ENCODE measurements around the gene IRAK2. TPM values are rescaled to one million over a fixed set of nuclear protein-coding genes. Genes with fewer than 3 reads are reported as not detected.
"Not testable (repeated sequence)": the region's sequence is repeated elsewhere in the genome, so short reads cannot be mapped to it uniquely, and the experiment has no call there.

The IRAK2 gene, protein sequence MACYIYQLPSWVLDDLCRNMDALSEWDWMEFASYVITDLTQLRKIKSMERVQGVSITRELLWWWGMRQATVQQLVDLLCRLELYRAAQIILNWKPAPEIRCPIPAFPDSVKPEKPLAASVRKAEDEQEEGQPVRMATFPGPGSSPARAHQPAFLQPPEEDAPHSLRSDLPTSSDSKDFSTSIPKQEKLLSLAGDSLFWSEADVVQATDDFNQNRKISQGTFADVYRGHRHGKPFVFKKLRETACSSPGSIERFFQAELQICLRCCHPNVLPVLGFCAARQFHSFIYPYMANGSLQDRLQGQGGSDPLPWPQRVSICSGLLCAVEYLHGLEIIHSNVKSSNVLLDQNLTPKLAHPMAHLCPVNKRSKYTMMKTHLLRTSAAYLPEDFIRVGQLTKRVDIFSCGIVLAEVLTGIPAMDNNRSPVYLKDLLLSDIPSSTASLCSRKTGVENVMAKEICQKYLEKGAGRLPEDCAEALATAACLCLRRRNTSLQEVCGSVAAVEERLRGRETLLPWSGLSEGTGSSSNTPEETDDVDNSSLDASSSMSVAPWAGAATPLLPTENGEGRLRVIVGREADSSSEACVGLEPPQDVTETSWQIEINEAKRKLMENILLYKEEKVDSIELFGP
- 1 to 10 TPM; 6.1 to 7.1 TPM for polyA plus RNA-seq

DNA sequence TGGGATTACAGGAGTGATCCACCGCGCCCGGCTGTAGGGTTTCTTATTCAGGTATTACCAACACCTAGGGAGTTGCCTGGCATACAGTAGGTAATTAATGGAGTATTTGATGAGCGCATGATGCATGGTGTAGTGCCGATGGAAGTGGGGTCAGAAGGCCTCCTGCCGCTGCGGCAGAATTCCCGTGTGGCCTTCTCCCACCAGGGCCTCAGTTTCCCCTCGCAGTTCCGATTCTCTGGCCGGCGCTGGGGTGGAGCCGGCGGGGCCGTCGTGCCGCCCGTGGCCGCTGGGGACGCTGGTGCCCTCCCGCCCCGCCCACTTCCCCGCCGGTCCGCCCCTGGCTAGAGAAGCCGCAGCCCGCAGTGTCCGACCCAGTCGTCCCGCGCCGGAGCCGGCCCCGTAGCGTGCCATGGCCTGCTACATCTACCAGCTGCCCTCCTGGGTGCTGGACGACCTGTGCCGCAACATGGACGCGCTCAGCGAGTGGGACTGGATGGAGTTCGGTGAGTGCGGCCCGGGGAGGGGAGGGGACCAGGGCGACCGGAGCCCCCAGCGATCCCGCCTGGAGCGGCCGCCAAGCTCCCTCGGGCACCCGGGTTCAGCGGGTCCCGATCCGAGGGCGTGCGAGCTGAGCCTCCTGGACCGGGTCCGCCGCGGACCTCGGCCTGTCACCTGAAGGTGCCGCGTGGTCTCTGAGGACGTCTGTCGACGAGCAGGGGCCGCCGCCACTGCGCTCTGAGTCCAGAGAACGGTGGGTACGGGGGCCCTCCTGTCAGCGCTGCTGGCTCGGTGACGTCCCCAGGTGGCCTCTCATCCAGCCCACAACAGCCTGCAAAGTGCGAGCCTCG, at the start of gene IRAK2:
TSS of gene IRAK2 (plus strand) at position 374 of the 848 bp plus-strand sequence. CDS start at position 410, 36 bp downstream.
- no peaks in the 10 kb centered on the region for H3K36me3 ChIP-seq (ENCODE audit: control insufficient read depth in 2 of 2, insufficient read depth in 2 of 2, low read length in 1 of 2)

DNA sequence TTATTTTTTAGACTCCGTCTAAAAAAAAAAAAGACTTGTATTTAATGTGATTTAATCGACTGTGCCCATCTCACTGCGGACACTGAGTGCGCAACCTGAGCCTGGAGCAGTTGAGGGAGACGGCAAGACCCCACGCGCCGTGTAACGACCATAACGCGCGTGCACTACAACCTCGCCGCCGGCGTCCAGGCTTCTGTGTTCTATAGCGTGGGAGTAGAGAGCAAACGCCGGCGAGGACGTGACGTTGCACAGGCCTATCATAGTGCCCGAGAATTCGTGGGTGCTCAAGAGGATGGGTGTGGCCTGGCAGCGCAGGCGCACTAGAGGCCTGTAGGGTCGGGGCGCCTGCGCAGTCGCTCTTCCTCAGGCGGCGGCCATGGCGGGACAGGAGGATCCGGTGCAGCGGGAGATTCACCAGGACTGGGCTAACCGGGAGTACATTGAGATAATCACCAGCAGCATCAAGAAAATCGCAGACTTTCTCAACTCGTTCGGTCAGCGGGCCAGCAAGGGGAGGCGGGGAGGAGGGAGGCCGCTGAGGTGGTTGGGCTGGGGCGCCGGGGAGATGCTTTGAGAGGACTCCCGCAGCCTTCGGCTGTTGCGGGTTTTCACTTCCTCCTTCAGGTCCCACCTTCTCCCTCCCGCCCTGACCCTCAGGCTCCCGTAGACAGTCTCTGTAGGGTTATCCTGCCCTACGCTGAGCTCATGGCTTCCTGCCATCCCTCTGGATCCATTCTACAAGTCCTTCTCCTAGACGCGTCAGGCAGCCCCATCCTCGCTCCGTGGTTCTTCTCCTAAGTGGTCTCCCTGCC, 49.2 kb upstream of the IRAK2 start, which contains the start of gene BRK1:
TSS of gene BRK1 (plus strand) at position 350 of the 812 bp plus-strand sequence. CDS start at position 377, 27 bp downstream.
- 1% methylated on average over 47 to 54 of the region's 54 CpGs for WGBS, 2 donors
- H3K27me3 ChIP-seq (ENCODE audit: control insufficient read depth in 1 of 2, insufficient read depth in 2 of 2, low read length in 2 of 2): no peaks in the 10 kb centered on the region

More for the DNA sequence above, at the start of gene IRAK2:
- Histone ChIP-seq H3K27me3 (ENCODE audit: control insufficient read depth in 1 of 2, insufficient read depth in 2 of 2, low read length in 2 of 2) (no peaks in the 10 kb centered on the region), H3K4me1 (ENCODE audit: control insufficient read depth in 2 of 2, insufficient read depth in 2 of 2, low read length in 1 of 2) (no peaks in the 10 kb centered on the region), H3K27ac (ENCODE audit: low read depth in 2 of 2, low read length in 1 of 2) (peak within 1 kb of the TSS; percentile 39 to 69), H3K4me3 (ENCODE audit: low read depth in 1 of 2, low read length in 2 of 2) (peak within 1 kb of the TSS; percentile 76 to 89), H3K9me3 (ENCODE audit: control insufficient read depth in 2 of 2, insufficient read depth in 1 of 2, low read depth in 1 of 2, low read length in 1 of 2) (peaks cover 0 to 2% of the 10 kb centered on the region in 2 donors)
- 2% methylated on average over 74 to 76 of the region's 76 CpGs for WGBS, 2 donors

DNA sequence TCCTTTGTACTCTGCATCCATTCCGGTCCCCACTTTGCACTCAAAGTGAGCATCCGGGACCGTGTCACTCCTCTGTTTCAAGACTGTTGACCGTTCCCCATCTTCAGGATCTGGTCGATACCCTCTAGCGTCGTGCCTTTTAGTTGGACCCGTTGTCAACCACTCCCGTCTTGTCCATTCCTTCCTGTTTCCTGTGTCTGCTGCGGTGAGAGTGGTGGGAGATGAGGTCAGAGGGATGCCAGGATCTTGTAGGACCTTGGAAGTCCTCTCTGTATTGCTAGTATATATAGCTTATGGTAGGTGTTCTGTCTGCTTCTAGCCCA, 48.6 kb upstream of the IRAK2 start:
- no peaks in the 10 kb centered on the region for H3K36me3 ChIP-seq (ENCODE audit: control insufficient read depth in 2 of 2, insufficient read depth in 2 of 2, low read length in 1 of 2)
- H3K27me3 ChIP-seq (ENCODE audit: control insufficient read depth in 1 of 2, insufficient read depth in 2 of 2, low read length in 2 of 2): no peaks in the 10 kb centered on the region
- 0 to 1% methylated on average over 10 of the region's 10 CpGs for WGBS, 2 donors
- H3K27ac ChIP-seq (ENCODE audit: low read depth in 2 of 2, low read length in 1 of 2): peak overlapping the region; percentile 45 to 66
- no peaks in the 10 kb centered on the region for H3K9me3 ChIP-seq (ENCODE audit: control insufficient read depth in 2 of 2, insufficient read depth in 1 of 2, low read depth in 1 of 2, low read length in 1 of 2)
- H3K4me3 ChIP-seq (ENCODE audit: low read depth in 1 of 2, low read length in 2 of 2): peak overlapping the region; percentile 82 to 94
- H3K4me1 ChIP-seq (ENCODE audit: control insufficient read depth in 2 of 2, insufficient read depth in 2 of 2, low read length in 1 of 2): no peaks in the 10 kb centered on the region

More for the DNA sequence above, 49.2 kb upstream of the IRAK2 start, which contains the start of gene BRK1:
- no peaks in the 10 kb centered on the region for H3K36me3 ChIP-seq (ENCODE audit: control insufficient read depth in 2 of 2, insufficient read depth in 2 of 2, low read length in 1 of 2)
- H3K27ac ChIP-seq (ENCODE audit: low read depth in 2 of 2, low read length in 1 of 2): peak within 1 kb of the TSS; percentile 82 to 84
- H3K4me3 ChIP-seq (ENCODE audit: low read depth in 1 of 2, low read length in 2 of 2): peak within 1 kb of the TSS; percentile 82 to 94
- H3K4me1 ChIP-seq (ENCODE audit: control insufficient read depth in 2 of 2, insufficient read depth in 2 of 2, low read length in 1 of 2): no peaks in the 10 kb centered on the region
- no peaks in the 10 kb centered on the region for H3K9me3 ChIP-seq (ENCODE audit: control insufficient read depth in 2 of 2, insufficient read depth in 1 of 2, low read depth in 1 of 2, low read length in 1 of 2)

DNA sequence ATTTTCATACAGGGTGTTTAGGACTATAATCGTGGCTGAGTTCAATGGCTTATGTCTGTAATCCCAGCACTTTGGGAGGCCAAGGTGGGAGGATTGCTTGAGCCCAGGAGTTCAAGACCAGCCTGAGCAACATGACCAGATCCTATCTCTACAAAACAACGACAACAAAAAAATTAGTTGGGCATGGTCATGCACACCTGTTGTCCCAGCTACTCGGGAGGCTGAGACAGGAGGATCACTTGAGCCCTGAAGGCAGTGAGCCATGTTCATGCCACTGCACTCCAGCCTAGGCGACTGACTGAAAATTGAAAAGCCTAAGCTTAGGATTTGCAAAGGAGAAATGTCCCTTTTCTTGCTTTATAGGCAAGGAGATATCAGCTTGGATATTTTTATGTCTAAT, 47.8 kb upstream of the IRAK2 start:
- no peaks in the 10 kb centered on the region for H3K27me3 ChIP-seq (ENCODE audit: control insufficient read depth in 1 of 2, insufficient read depth in 2 of 2, low read length in 2 of 2)
- no peak overlapping the region for H3K27ac ChIP-seq (ENCODE audit: low read depth in 2 of 2, low read length in 1 of 2)
- WGBS, 2 donors: 79 to 83% methylated on average over 4 of the region's 4 CpGs
- H3K4me3 ChIP-seq (ENCODE audit: low read depth in 1 of 2, low read length in 2 of 2): peak overlapping the region in 1 of 2 donors; percentile 94
- no peaks in the 10 kb centered on the region for H3K9me3 ChIP-seq (ENCODE audit: control insufficient read depth in 2 of 2, insufficient read depth in 1 of 2, low read depth in 1 of 2, low read length in 1 of 2)
- H3K36me3 ChIP-seq (ENCODE audit: control insufficient read depth in 2 of 2, insufficient read depth in 2 of 2, low read length in 1 of 2): peaks cover 0 to 2% of the 10 kb centered on the region in 2 donors
- no peaks in the 10 kb centered on the region for H3K4me1 ChIP-seq (ENCODE audit: control insufficient read depth in 2 of 2, insufficient read depth in 2 of 2, low read length in 1 of 2)

DNA sequence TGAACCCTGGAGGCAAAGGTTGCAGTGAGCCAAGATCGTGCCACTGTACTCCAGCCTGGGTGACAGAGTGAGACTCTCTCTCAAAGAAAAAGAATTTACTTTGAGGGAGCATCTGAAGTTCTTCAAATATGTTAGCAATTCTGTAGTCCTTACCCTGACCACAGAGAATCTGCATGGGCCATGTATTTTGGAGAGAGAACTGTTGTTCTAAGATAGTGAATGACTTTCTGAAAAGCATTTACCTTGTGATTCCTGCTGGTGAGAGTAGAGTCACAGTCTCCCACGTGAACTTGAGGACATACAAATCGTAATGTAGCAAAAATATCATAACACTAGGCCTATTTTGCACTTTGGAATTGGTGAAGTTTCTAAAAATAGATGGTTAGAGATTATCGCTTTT, 45.3 kb upstream of the IRAK2 start:
- Histone ChIP-seq H3K27ac (ENCODE audit: low read depth in 2 of 2, low read length in 1 of 2) (no peak overlapping the region), H3K36me3 (ENCODE audit: control insufficient read depth in 2 of 2, insufficient read depth in 2 of 2, low read length in 1 of 2) (peaks cover 0 to 2% of the 10 kb centered on the region in 2 donors), H3K9me3 (ENCODE audit: control insufficient read depth in 2 of 2, insufficient read depth in 1 of 2, low read depth in 1 of 2, low read length in 1 of 2) (no peaks in the 10 kb centered on the region), H3K27me3 (ENCODE audit: control insufficient read depth in 1 of 2, insufficient read depth in 2 of 2, low read length in 2 of 2) (no peaks in the 10 kb centered on the region), H3K4me3 (ENCODE audit: low read depth in 1 of 2, low read length in 2 of 2) (no peak overlapping the region), H3K4me1 (ENCODE audit: control insufficient read depth in 2 of 2, insufficient read depth in 2 of 2, low read length in 1 of 2) (no peaks in the 10 kb centered on the region)
- 81 to 83% methylated on average over 4 of the region's 4 CpGs for WGBS, 2 donors

DNA sequence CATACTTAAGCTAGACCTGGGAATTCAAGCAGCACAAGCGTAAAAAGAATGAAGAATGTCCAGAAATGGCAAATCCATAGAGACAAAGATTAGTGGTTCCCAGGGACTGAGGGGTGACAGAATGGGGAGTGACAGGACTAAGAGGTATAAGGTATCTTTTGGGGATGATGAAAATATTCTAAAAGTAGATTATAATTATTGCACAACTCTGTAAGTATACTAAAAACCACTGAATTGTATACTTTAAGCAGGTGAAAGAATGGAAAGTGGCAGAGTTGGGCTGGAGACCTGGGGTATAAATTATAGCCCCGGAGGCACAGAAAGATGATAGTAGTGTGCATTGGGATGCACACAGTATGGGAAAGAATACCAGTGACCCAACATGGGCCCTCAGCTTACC, 43.7 kb upstream of the IRAK2 start:
- peaks cover under 1 to 4% of the 10 kb centered on the region in 2 donors for H3K36me3 ChIP-seq (ENCODE audit: control insufficient read depth in 2 of 2, insufficient read depth in 2 of 2, low read length in 1 of 2)
- H3K4me1 ChIP-seq (ENCODE audit: control insufficient read depth in 2 of 2, insufficient read depth in 2 of 2, low read length in 1 of 2): no peaks in the 10 kb centered on the region
- no peaks in the 10 kb centered on the region for H3K9me3 ChIP-seq (ENCODE audit: control insufficient read depth in 2 of 2, insufficient read depth in 1 of 2, low read depth in 1 of 2, low read length in 1 of 2)
- no peak overlapping the region for H3K4me3 ChIP-seq (ENCODE audit: low read depth in 1 of 2, low read length in 2 of 2)
- H3K27ac ChIP-seq (ENCODE audit: low read depth in 2 of 2, low read length in 1 of 2): no peak overlapping the region
- no peaks in the 10 kb centered on the region for H3K27me3 ChIP-seq (ENCODE audit: control insufficient read depth in 1 of 2, insufficient read depth in 2 of 2, low read length in 2 of 2)
- WGBS, 2 donors: 90 to 94% methylated on average over 2 of the region's 2 CpGs

DNA sequence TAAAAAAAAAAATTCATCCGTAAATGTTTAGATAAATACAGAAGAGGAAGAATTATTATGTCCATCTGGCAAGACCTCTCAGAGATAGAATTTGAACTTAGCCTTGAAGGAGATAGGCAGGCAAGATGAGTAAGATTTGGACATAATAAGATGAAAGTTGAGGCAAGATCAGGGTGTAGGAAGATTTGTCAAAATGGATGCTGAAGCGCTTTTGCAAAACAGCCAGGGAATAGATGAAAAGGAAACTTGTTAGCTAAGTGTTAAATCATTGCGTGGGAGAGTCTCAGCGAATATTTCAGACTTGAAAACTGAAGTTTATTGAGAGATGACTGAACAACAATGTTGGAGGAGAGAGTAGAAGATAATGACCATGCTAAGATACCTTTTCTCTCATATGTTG, 42.0 kb upstream of the IRAK2 start:
- no peaks in the 10 kb centered on the region for H3K9me3 ChIP-seq (ENCODE audit: control insufficient read depth in 2 of 2, insufficient read depth in 1 of 2, low read depth in 1 of 2, low read length in 1 of 2)
- H3K27me3 ChIP-seq (ENCODE audit: control insufficient read depth in 1 of 2, insufficient read depth in 2 of 2, low read length in 2 of 2): no peaks in the 10 kb centered on the region
- H3K36me3 ChIP-seq (ENCODE audit: control insufficient read depth in 2 of 2, insufficient read depth in 2 of 2, low read length in 1 of 2): peaks cover 6% of the 10 kb centered on the region in 2 donors
- H3K4me1 ChIP-seq (ENCODE audit: control insufficient read depth in 2 of 2, insufficient read depth in 2 of 2, low read length in 1 of 2): no peaks in the 10 kb centered on the region
- 89 to 91% methylated on average over 4 of the region's 4 CpGs for WGBS, 2 donors
- no peak overlapping the region for H3K4me3 ChIP-seq (ENCODE audit: low read depth in 1 of 2, low read length in 2 of 2)
- no peak overlapping the region for H3K27ac ChIP-seq (ENCODE audit: low read depth in 2 of 2, low read length in 1 of 2)

DNA sequence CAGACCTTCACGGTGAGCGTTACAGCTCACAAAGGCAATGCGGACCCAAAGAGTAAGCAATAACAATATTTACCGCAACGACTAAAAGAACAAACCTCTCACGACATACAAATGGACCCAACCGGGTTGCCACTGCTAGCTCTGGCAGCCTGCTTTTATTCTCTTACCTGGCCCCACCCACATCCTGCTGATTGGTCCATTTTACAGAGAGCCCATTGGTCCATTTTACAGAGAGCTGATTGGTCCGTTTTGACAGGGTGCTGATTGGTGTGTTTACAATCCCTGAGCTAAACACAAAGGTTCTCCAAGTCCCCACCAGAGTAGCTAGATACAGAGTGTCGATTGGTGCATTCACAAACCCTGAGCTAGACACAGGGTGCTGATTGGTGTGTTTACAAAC, 28.8 kb upstream of the IRAK2 start:
- WGBS, 2 donors: 92 to 94% methylated on average over 9 of the region's 9 CpGs
- not testable (repeated sequence) for H3K27ac ChIP-seq (ENCODE audit: low read depth in 2 of 2, low read length in 1 of 2); H3K4me3 ChIP-seq (ENCODE audit: low read depth in 1 of 2, low read length in 2 of 2)

More for the DNA sequence above, 28.8 kb upstream of the IRAK2 start:
- H3K4me1 ChIP-seq (ENCODE audit: control insufficient read depth in 2 of 2, insufficient read depth in 2 of 2, low read length in 1 of 2); H3K27me3 ChIP-seq (ENCODE audit: control insufficient read depth in 1 of 2, insufficient read depth in 2 of 2, low read length in 2 of 2); H3K36me3 ChIP-seq (ENCODE audit: control insufficient read depth in 2 of 2, insufficient read depth in 2 of 2, low read length in 1 of 2); H3K9me3 ChIP-seq (ENCODE audit: control insufficient read depth in 2 of 2, insufficient read depth in 1 of 2, low read depth in 1 of 2, low read length in 1 of 2): not testable (repeated sequence)

All from esophagus (tissue), 2 donors.